Measurements from ENCODE around the gene CABLES1. TPM values are rescaled to one million over a fixed set of nuclear protein-coding genes. Genes with fewer than 3 reads are reported as not detected.

CABLES1 gene
- total RNA-seq, 4 donors from 2014 or later = 28.1 to 43.8 (median 37.6) TPM

GRCh38 chr18:23244401-23244800 lies 109.1 kb downstream of the CABLES1 start:
- Histone ChIP-seq H3K4me3 (replicated peaks in 1 of 3) (no peak overlapping the region), H3K4me1 (no peaks in the 10 kb centered on the region), H3K9me3 (no peaks in the 10 kb centered on the region), H3K36me3 (no peaks in the 10 kb centered on the region), H3K27ac (no peak overlapping the region), H3K27me3 (no peaks in the 10 kb centered on the region)
- intact Hi-C loops (cut with DNase I) = no loop called here
- WGBS, 2 donors = 83 to 89% methylated on average over 12 of the region's 12 CpGs
- TF ChIP-seq POLR2A (IDR thresholded peaks at IDR 0.05) = no peak
- TF ChIP-seq, protein P1, sequence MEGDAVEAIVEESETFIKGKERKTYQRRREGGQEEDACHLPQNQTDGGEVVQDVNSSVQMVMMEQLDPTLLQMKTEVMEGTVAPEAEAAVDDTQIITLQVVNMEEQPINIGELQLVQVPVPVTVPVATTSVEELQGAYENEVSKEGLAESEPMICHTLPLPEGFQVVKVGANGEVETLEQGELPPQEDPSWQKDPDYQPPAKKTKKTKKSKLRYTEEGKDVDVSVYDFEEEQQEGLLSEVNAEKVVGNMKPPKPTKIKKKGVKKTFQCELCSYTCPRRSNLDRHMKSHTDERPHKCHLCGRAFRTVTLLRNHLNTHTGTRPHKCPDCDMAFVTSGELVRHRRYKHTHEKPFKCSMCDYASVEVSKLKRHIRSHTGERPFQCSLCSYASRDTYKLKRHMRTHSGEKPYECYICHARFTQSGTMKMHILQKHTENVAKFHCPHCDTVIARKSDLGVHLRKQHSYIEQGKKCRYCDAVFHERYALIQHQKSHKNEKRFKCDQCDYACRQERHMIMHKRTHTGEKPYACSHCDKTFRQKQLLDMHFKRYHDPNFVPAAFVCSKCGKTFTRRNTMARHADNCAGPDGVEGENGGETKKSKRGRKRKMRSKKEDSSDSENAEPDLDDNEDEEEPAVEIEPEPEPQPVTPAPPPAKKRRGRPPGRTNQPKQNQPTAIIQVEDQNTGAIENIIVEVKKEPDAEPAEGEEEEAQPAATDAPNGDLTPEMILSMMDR (IDR thresholded peaks at IDR 0.05) = no peak
- no peak for DNase-seq

DNA sequence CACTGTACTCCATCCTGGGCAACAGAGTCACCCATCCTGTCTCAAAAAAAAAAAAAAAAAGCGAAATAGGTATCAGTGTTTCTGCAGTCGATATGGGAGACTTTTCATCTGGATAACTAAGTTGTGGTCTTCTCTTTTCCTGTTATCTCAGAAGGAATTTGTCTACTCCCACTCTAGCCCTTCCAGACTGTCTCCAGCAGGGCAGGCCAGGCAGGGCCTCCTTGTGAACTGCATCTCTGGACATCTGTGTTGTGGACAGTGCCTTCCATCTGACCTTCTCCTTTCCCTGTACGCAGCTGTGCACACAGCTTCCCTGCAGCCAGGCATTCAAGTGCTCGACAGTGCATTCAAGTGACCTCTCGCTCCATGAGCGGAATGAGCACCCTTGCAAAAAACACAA lies 110.2 kb downstream of the CABLES1 start:
- 91 to 92% methylated on average over 6 of the region's 6 CpGs for WGBS, 2 donors
- DNase-seq = no peak
- TF ChIP-seq, protein P1 (IDR thresholded peaks at IDR 0.05) = no peak
- no peak for TF ChIP-seq POLR2A (IDR thresholded peaks at IDR 0.05)
- Histone ChIP-seq H3K9me3 (no peaks in the 10 kb centered on the region), H3K36me3 (no peaks in the 10 kb centered on the region), H3K27me3 (no peaks in the 10 kb centered on the region), H3K27ac (no peak overlapping the region), H3K4me3 (replicated peaks in 1 of 3) (no peak overlapping the region), H3K4me1 (peaks cover 1 to 4% of the 10 kb centered on the region in 2 donors)
- intact Hi-C loops (cut with DNase I) = no loop called here

- Histone ChIP-seq H3K36me3 (no peaks in the 10 kb centered on the region), H3K4me1 (peaks cover 17 to 18% of the 10 kb centered on the region in 2 donors), H3K27ac (no peak overlapping the region), H3K9me3 (no peaks in the 10 kb centered on the region), H3K4me3 (replicated peaks in 1 of 3) (no peak overlapping the region), H3K27me3 (no peaks in the 10 kb centered on the region)
- TF ChIP-seq, protein P1 (IDR thresholded peaks at IDR 0.05) = no peak
- TF ChIP-seq POLR2A (IDR thresholded peaks at IDR 0.05) = no peak
- intact Hi-C loops (cut with DNase I) = no loop called here
- DNase-seq = no peak
- WGBS, 2 donors = 97 to 100% methylated on average over 4 to 8 of the region's 10 CpGs
These were observed 112.0 kb downstream of the CABLES1 start for GRCh38 chr18:23247331-23247730.

GRCh38 chr18:23247896-23248295 lies 112.6 kb downstream of the CABLES1 start:
- H3K36me3 ChIP-seq = no peaks in the 10 kb centered on the region
- DNase-seq = no peak
- TF ChIP-seq, protein P1 (IDR thresholded peaks at IDR 0.05) = no peak
- no peak for TF ChIP-seq POLR2A (IDR thresholded peaks at IDR 0.05)
- 97 to 98% methylated on average over 13 to 14 of the region's 14 CpGs for WGBS, 2 donors
- no peak overlapping the region for H3K4me3 ChIP-seq (replicated peaks in 1 of 3)
- no peaks in the 10 kb centered on the region for H3K9me3 ChIP-seq
- intact Hi-C loops (cut with DNase I) = no loop called here
- peaks cover 17 to 18% of the 10 kb centered on the region in 2 donors for H3K4me1 ChIP-seq
- H3K27ac ChIP-seq = no peak overlapping the region
- no peaks in the 10 kb centered on the region for H3K27me3 ChIP-seq

- no peak for DNase-seq
- no peak for TF ChIP-seq POLR2A (IDR thresholded peaks at IDR 0.05)
- TF ChIP-seq, protein P1 (IDR thresholded peaks at IDR 0.05) = no peak
- peaks cover 5 to 6% of the 10 kb centered on the region in 2 donors for H3K36me3 ChIP-seq
- WGBS, 2 donors = 90 to 96% methylated on average over 2 of the region's 2 CpGs
- H3K4me3 ChIP-seq (replicated peaks in 1 of 3) = no peak overlapping the region
- intact Hi-C loops (cut with DNase I) = no loop called here
- no peak overlapping the region for H3K27ac ChIP-seq
- H3K4me1 ChIP-seq = peaks cover 17 to 18% of the 10 kb centered on the region in 2 donors
- H3K9me3 ChIP-seq = no peaks in the 10 kb centered on the region
- H3K27me3 ChIP-seq = no peaks in the 10 kb centered on the region
These were observed 113.5 kb downstream of the CABLES1 start for GRCh38 chr18:23248826-23249225.

All from thyroid gland (tissue), 4 donors.